IMR-90 (cell line): ENCODE data around the gene SEL1L3. TPM values are rescaled to one million over a fixed set of nuclear protein-coding genes. Genes with fewer than 3 reads are reported as not detected.

Experiments used
- ATAC-seq: fragments of 200-7000 bp; cut with Tn5 transposase; 2 replicates; pipeline ENCODE4 v1.9.1; 2020; ENCODE audit warnings: low read depth, mild to moderate bottlenecking, moderate library complexity
- BruUV-seq: library from RNA; stranded (reverse); fragments of 400-500 nt; replicated peaks from 2 replicates; lab custom pipeline; 2021; lab: Mats Ljungman, UMichigan
- CTCF ChIA-PET: fragments of 300-600 bp; formaldehyde crosslinking; extraction: SDS; loops from one replicate; lab custom pipeline; 2021; ENCODE audit warnings: antibody characterized with exemption; lab: Yijun Ruan, JAX
- POLR2A ChIA-PET: fragments of 300-600 bp; sonication (Branson Sonifier 250); formaldehyde crosslinking; loops from one replicate; lab custom pipeline; 2022; ENCODE audit warnings: antibody characterized with exemption; ENCODE audit not compliant: unreplicated experiment; lab: Charles Lee
- DNase-seq: peaks from one replicate; pipeline ENCODE4 v3.0.0; 2013
- H2AFZ ChIP-seq: replicated peaks from 2 replicates; pipeline ENCODE3; 2013; ENCODE audit warnings: low read length, mild to moderate bottlenecking; ENCODE audit not compliant: poor library complexity
- H2AK5ac ChIP-seq: 2 replicates; pipeline ENCODE4 v1.6.1; 2013; ENCODE audit warnings: low read depth, low read length, inconsistent platforms
- H2AK9ac ChIP-seq: replicated peaks from 2 replicates; pipeline ENCODE3; 2013; ENCODE audit warnings: mild to moderate bottlenecking, low read depth, low read length, moderate library complexity; ENCODE audit not compliant: poor library complexity
- H2BK120ac ChIP-seq: 2 replicates; pipeline ENCODE4 v1.6.1; 2013; ENCODE audit warnings: low read depth, low read length, inconsistent platforms
- H2BK15ac ChIP-seq: 3 replicates; pipeline ENCODE4 v1.6.1; 2013; ENCODE audit warnings: low read depth, low read length, inconsistent platforms
- H2BK20ac ChIP-seq: 2 replicates; pipeline ENCODE4 v1.6.1; 2013; ENCODE audit warnings: low read depth, mild to moderate bottlenecking, inconsistent platforms, low read length, moderate library complexity
- H2BK5ac ChIP-seq: 2 replicates; pipeline ENCODE4 v1.6.1; 2013; ENCODE audit warnings: mild to moderate bottlenecking, low read depth, low read length, inconsistent platforms; ENCODE audit not compliant: poor library complexity, severe bottlenecking
- H3K14ac ChIP-seq: replicated peaks from 2 replicates; pipeline ENCODE4 v1.6.1; 2013; ENCODE audit warnings: low read depth, low read length, inconsistent platforms
- H3K18ac ChIP-seq: 2 replicates; pipeline ENCODE4 v1.6.1; 2013; ENCODE audit warnings: low read depth, low read length, control low read depth
- H3K23ac ChIP-seq: 2 replicates; pipeline ENCODE4 v1.6.1; 2013; ENCODE audit warnings: low read depth, low read length, inconsistent platforms
- H3K27ac ChIP-seq: 2 replicates; pipeline ENCODE4 v1.5.1; 2013; ENCODE audit warnings: mild to moderate bottlenecking, control low read depth, low read length; ENCODE audit not compliant: insufficient read depth
- H3K27me3 ChIP-seq: 2 replicates; pipeline ENCODE4 v1.6.1; 2013; ENCODE audit warnings: low read length; ENCODE audit not compliant: control insufficient read depth, insufficient read depth
- H3K36me3 ChIP-seq: 2 replicates; pipeline ENCODE4 v1.6.1; 2013; ENCODE audit warnings: low read length, mixed read lengths; ENCODE audit not compliant: control insufficient read depth, insufficient read depth
- H3K4ac ChIP-seq: 2 replicates; pipeline ENCODE4 v1.6.1; 2013; ENCODE audit warnings: low read depth, low read length, inconsistent platforms
- H3K4me1 ChIP-seq: 2 replicates; pipeline ENCODE4 v1.6.1; 2013; ENCODE audit warnings: low read length, mixed read lengths; ENCODE audit not compliant: control insufficient read depth, insufficient read depth
- H3K4me2 ChIP-seq: 2 replicates; pipeline ENCODE4 v1.6.1; 2013; ENCODE audit warnings: low read depth, mild to moderate bottlenecking, control low read depth, low read length, moderate library complexity
- H3K4me3 ChIP-seq: 2 replicates; pipeline ENCODE4 v1.5.1; 2013; ENCODE audit warnings: low read depth, mild to moderate bottlenecking, control low read depth, low read length, moderate library complexity; ENCODE audit not compliant: insufficient read depth
- H3K56ac ChIP-seq: 2 replicates; pipeline ENCODE4 v1.6.1; 2013; ENCODE audit warnings: low read length, inconsistent platforms; ENCODE audit not compliant: insufficient read depth; ENCODE audit errors: extremely low read depth
- H3K79me1 ChIP-seq, 2 experiments: 2 replicates each; pipeline ENCODE4 v1.6.1; 2013; ENCODE audit warnings: low read length in 2 of 2, inconsistent platforms in 1 of 2, low read depth in 1 of 2
- H3K9ac ChIP-seq: 2 replicates; pipeline ENCODE4 v1.6.1; 2013; ENCODE audit warnings: low read depth, low read length, control low read depth
- H3K9me1 ChIP-seq: 2 replicates; pipeline ENCODE4 v1.6.1; 2013; ENCODE audit warnings: low read length, inconsistent platforms; ENCODE audit not compliant: insufficient read depth
- H3K9me3 ChIP-seq: 2 replicates; pipeline ENCODE4 v1.6.1; 2013; ENCODE audit warnings: low read length; ENCODE audit not compliant: control insufficient read depth, insufficient read depth
- H4K20me1 ChIP-seq: 2 replicates; pipeline ENCODE4 v1.6.1; 2013; ENCODE audit warnings: low read length, inconsistent platforms; ENCODE audit not compliant: insufficient read depth
- H4K5ac ChIP-seq: 2 replicates; pipeline ENCODE4 v1.6.1; 2013; ENCODE audit warnings: mild to moderate bottlenecking, low read depth, low read length, control low read depth
- H4K8ac ChIP-seq, 2 experiments: 2 replicates each; pipeline ENCODE4 v1.6.1; 2013; ENCODE audit warnings: low read depth in 2 of 2, low read length in 2 of 2, control low read depth in 1 of 2, inconsistent platforms in 1 of 2
- H4K91ac ChIP-seq: 2 replicates; pipeline ENCODE4 v1.6.1; 2013; ENCODE audit warnings: low read depth, low read length, inconsistent platforms; ENCODE audit not compliant: insufficient read depth
- BHLHE40 ChIP-seq: fragments of 150-350 bp; IDR thresholded peaks from 2 replicates; pipeline ENCODE4 v1.6.1; 2016; ENCODE audit warnings: mild to moderate bottlenecking, low read depth, low read length
- MXI1 ChIP-seq: IDR thresholded peaks from 2 replicates; pipeline ENCODE4 v1.6.1; 2012; ENCODE audit warnings: low read depth, mild to moderate bottlenecking, low read length, moderate library complexity, borderline replicate concordance
- RCOR1 ChIP-seq: IDR thresholded peaks from 2 replicates; pipeline ENCODE4 v1.6.1; 2012; ENCODE audit warnings: mild to moderate bottlenecking, low read length, improper control_type of control experiment; ENCODE audit not compliant: insufficient replicate concordance
- RFX5 ChIP-seq: IDR thresholded peaks from 2 replicates; pipeline ENCODE4 v1.8.0; 2012; ENCODE audit warnings: low read depth, mild to moderate bottlenecking, low read length, moderate library complexity
- USF2 ChIP-seq: fragments of 150-350 bp; IDR thresholded peaks from 2 replicates; pipeline ENCODE4 v1.6.1; 2017; ENCODE audit warnings: mild to moderate bottlenecking, antibody characterized with exemption, low read length, low read depth
- WGBS, 2 experiments: methylation state at CpG; one replicate each; pipeline versions ENCODE4 v1.1.5 to v1.1.7; 2013; ENCODE audit warnings: missing lambda C conversion rate in 2 of 2; ENCODE audit not compliant: insufficient read length in 1 of 2; ENCODE audit errors: extremely low coverage in 2 of 2; 5-methylcytosine and 5-hydroxymethylcytosine counted together
- dilution Hi-C: fragments of 300-500 bp; cut with HindIII; formaldehyde crosslinking; loops from one replicate; pipeline ENCODE4 v1.14.3; 2018; ENCODE audit warnings: low sequenced_read_pairs; ENCODE audit not compliant: unreplicated experiment
- in situ Hi-C: fragments of 300-500 bp; cut with MboI; formaldehyde crosslinking; loops from 3 replicates; pipeline ENCODE4 v1.14.3; 2019; ENCODE audit warnings: low sequenced_read_pairs, inconsistent platforms, mixed read lengths
- intact Hi-C: fragments of 100-400 bp; cut with micrococcal nuclease; formaldehyde crosslinking; loops from 2 replicates; pipeline ENCODE4 v1.10.0; 2022
- polyA plus RNA-seq, 3 experiments: library from polyadenylated mRNA; depleted of rRNA; stranded (reverse); fragments of >200 nt; gene quantifications; 2 replicates each; pipeline ENCODE4 v1.2.3, GENCODE V29; 2012; ENCODE audit warnings: low replicate concordance in 1 of 3
- total RNA-seq: library from RNA; depleted of rRNA; stranded (reverse); fragments of >200 nt; gene quantifications from 2 replicates; pipeline ENCODE4 v1.2.3, GENCODE V29; 2012

Gene SEL1L3
- total and polyA plus RNA-seq, 2 of the 4 experiments (the other 2 are of a cell fraction), result 16.4 to 43.7 TPM

- DNase-seq (no peak), ATAC-seq (no peak)
- no peak for TF ChIP-seq BHLHE40
- no peak for TF ChIP-seq MXI1
- no peak for TF ChIP-seq RCOR1
- no peak for TF ChIP-seq USF2
- TF ChIP-seq RFX5, result no peak
- Histone ChIP-seq H3K4me1 (no peaks in the 10 kb centered on the region), H2AK9ac (no peak overlapping the region), H3K4me2 (no peak overlapping the region), H4K5ac (no peak overlapping the region), H3K9me3 (no peaks in the 10 kb centered on the region), H3K18ac (no peak overlapping the region), H2AK5ac (no peak overlapping the region), H3K23ac (no peak overlapping the region), H2BK20ac (no peak overlapping the region), H2AFZ (no peak overlapping the region), H3K27me3 (no peaks in the 10 kb centered on the region), H3K9me1 (no peaks in the 10 kb centered on the region), H4K8ac (no peak overlapping the region), H3K4me3 (no peak overlapping the region), H2BK15ac (no peak overlapping the region), H3K14ac (no peak overlapping the region), H3K56ac (no peak overlapping the region), H3K79me1 (no peaks in the 10 kb centered on the region), H2BK5ac (no peak overlapping the region), H4K91ac (no peak overlapping the region), H2BK120ac (no peak overlapping the region), H3K36me3 (0 out of 2 replicates have a peak, but pooled peaks cover 1% of the 10 kb centered on the region), H4K20me1 (no peaks in the 10 kb centered on the region), H3K9ac (no peak overlapping the region), H3K4ac (no peak overlapping the region), H3K27ac (no peak overlapping the region)
- in situ Hi-C loops, result no loop called here
- WGBS, 2 experiments, result no CpG with 5 or more reads among the region's 5 CpGs
- CTCF ChIA-PET, result no interaction called here
- no TSS peak for BruUV-seq
- POLR2A ChIA-PET, result no interaction called here
- intact Hi-C loops, result no loop called here
- dilution Hi-C loops, result no loop called here
Observed at GRCh38 chr4:25749150-25749794, 113.5 kb downstream of the SEL1L3 start.
